GM19324 (cell line): ENCODE measurements around the gene SLF2.

Source experiments
- ATAC-seq: cut with Tn5 transposase; IDR thresholded peaks from one replicate; pipeline ENCODE4 v1.9.1; 2021; ENCODE audit warnings: mild to moderate bottlenecking, moderate library complexity; ENCODE audit not compliant: unreplicated experiment, low FRiP score

Gene SLF2

GRCh38 chr10:100912605-100913469 lies at the start of gene SLF2:
SLF2 (plus strand) TSS chr10:100912963; CDS start chr10:100913111, 148 bp downstream.
- peak; percentile 96 for ATAC-seq

GRCh38 chr10:100863433-100863832 lies 49.3 kb upstream of the SLF2 start:
- no peak for ATAC-seq

- no peak for ATAC-seq
Observed at GRCh38 chr10:100864036-100864885, 48.5 kb upstream of the SLF2 start.

- no peak for ATAC-seq
Observed at GRCh38 chr10:100864978-100865377, 47.8 kb upstream of the SLF2 start.

- no peak for ATAC-seq
Observed at GRCh38 chr10:100866010-100866409, 46.8 kb upstream of the SLF2 start.

- no peak for ATAC-seq
Observed at GRCh38 chr10:100866575-100867098, 46.1 kb upstream of the SLF2 start.

- no peak for ATAC-seq
Observed at GRCh38 chr10:100867261-100867963, 45.4 kb upstream of the SLF2 start.

- ATAC-seq = no peak
Observed at GRCh38 chr10:100868382-100868781, 44.4 kb upstream of the SLF2 start.

GRCh38 chr10:100869399-100869798 lies 43.4 kb upstream of the SLF2 start:
- no peak for ATAC-seq

- no peak for ATAC-seq
Observed at GRCh38 chr10:100872034-100872791, 40.5 kb upstream of the SLF2 start.

- no peak for ATAC-seq
Observed at GRCh38 chr10:100873146-100873826, 39.5 kb upstream of the SLF2 start.

GRCh38 chr10:100873827-100874326 lies 38.9 kb upstream of the SLF2 start:
- ATAC-seq = no peak

GRCh38 chr10:100874702-100875483 lies 37.9 kb upstream of the SLF2 start:
- no peak for ATAC-seq

GRCh38 chr10:100875484-100876166 lies 37.1 kb upstream of the SLF2 start:
- no peak for ATAC-seq

- ATAC-seq = no peak
Observed at GRCh38 chr10:100876585-100877460, 35.9 kb upstream of the SLF2 start.

- no peak for ATAC-seq
Observed at GRCh38 chr10:100877461-100877850, 35.3 kb upstream of the SLF2 start.
